ENCODE measurements around the gene TMEM164. TPM values are rescaled to one million over a fixed set of nuclear protein-coding genes. Genes with fewer than 3 reads are reported as not detected.

The TMEM164 gene
- total and polyA plus RNA-seq, 11 donors: 14.4 to 117 (median 50.3) TPM

GRCh38 chrX:110012818-110013485, 10.0 kb downstream of the TMEM164 start:
- WGBS, 4 donors: 52 to 74% (median 60%) methylated on average over 3 of the region's 3 CpGs
- peak overlapping the region in 1 of 12 donors; percentile 4 for H3K27ac ChIP-seq
- peaks cover 0 to 12% (median 0%) of the 10 kb centered on the region in 9 donors for H3K36me3 ChIP-seq
- no peak for DNase-seq
- no peaks in the 10 kb centered on the region for H3K9me3 ChIP-seq
- no peak for ATAC-seq
- H3K4me3 ChIP-seq: no peak overlapping the region
- intact Hi-C loops (cut with DNase I): loop anchor here in 1 of 10 donors (10.0 kb wide), 1 partner anchor 132 kb away; no protein-coding TSS in a partner anchor
- H3K4me1 ChIP-seq: peaks cover 0 to 23% (median 6%) of the 10 kb centered on the region in 12 donors
- H3K27me3 ChIP-seq: peaks cover 0 to 10% (median 0%) of the 10 kb centered on the region in 9 donors
- TF ChIP-seq POLR2A (IDR thresholded peaks at IDR 0.05) (no peak), CTCF (IDR thresholded peaks at IDR 0.05) (no peak)

- no peak for ATAC-seq
- Histone ChIP-seq H3K9me3 (no peaks in the 10 kb centered on the region), H3K4me3 (no peak overlapping the region), H3K36me3 (peaks cover 0 to 12% (median 0%) of the 10 kb centered on the region in 9 donors), H3K4me1 (peaks cover 0 to 23% (median 6%) of the 10 kb centered on the region in 12 donors), H3K27ac (peak overlapping the region in 2 of 12 donors; percentile 74 to 79), H3K27me3 (peaks cover 0 to 10% (median 0%) of the 10 kb centered on the region in 9 donors)
- intact Hi-C loops (cut with DNase I): loop anchor here in 1 of 10 donors (10.0 kb wide), 1 partner anchor 131 kb away; no protein-coding TSS in a partner anchor
- DNase-seq: no peak
- no peak for TF ChIP-seq POLR2A (IDR thresholded peaks at IDR 0.05)
- TF ChIP-seq CTCF (IDR thresholded peaks at IDR 0.05): no peak
- 79 to 93% (median 87%) methylated on average over 4 of the region's 4 CpGs for WGBS, 4 donors
Observed at GRCh38 chrX:110013968-110014367, 11.1 kb downstream of the TMEM164 start.

GRCh38 chrX:110015032-110015431, 12.1 kb downstream of the TMEM164 start:
- ATAC-seq (peak in 2 of 4 donors; percentile 10 to 28), DNase-seq (no peak)
- H3K36me3 ChIP-seq: peaks cover 0 to 12% (median 0%) of the 10 kb centered on the region in 9 donors
- no peak for TF ChIP-seq CTCF (IDR thresholded peaks at IDR 0.05)
- TF ChIP-seq POLR2A (IDR thresholded peaks at IDR 0.05): no peak
- 36 to 61% (median 53%) methylated on average over 2 of the region's 2 CpGs for WGBS, 4 donors
- H3K4me3 ChIP-seq: no peak overlapping the region
- H3K9me3 ChIP-seq: no peaks in the 10 kb centered on the region
- peak overlapping the region in 11 of 12 donors; percentile 32 to 86 (median 71) for H3K27ac ChIP-seq
- intact Hi-C loops (cut with DNase I): loop anchor here in 1 of 10 donors (10.0 kb wide), 1 partner anchor 130 kb away; no protein-coding TSS in a partner anchor
- peaks cover 0 to 15% (median 0%) of the 10 kb centered on the region in 9 donors for H3K27me3 ChIP-seq
- peaks cover 0 to 28% (median 6%) of the 10 kb centered on the region in 12 donors for H3K4me1 ChIP-seq

- 47 to 85% (median 56%) methylated on average over 5 of the region's 5 CpGs for WGBS, 4 donors
- intact Hi-C loops (cut with DNase I): loop anchor here in 1 of 10 donors (10.0 kb wide), 1 partner anchor 129 kb away; no protein-coding TSS in a partner anchor
- no peak overlapping the region for H3K4me3 ChIP-seq
- H3K9me3 ChIP-seq: no peaks in the 10 kb centered on the region
- peaks cover 0 to 9% (median 0%) of the 10 kb centered on the region in 9 donors for H3K36me3 ChIP-seq
- ATAC-seq (peak; percentile 27 to 70 (median 56)), DNase-seq (no peak)
- peak overlapping the region in 11 of 12 donors; percentile 36 to 86 (median 72) for H3K27ac ChIP-seq
- TF ChIP-seq POLR2A (IDR thresholded peaks at IDR 0.05) (no peak), CTCF (IDR thresholded peaks at IDR 0.05) (no peak)
- H3K4me1 ChIP-seq: peaks cover 0 to 34% (median 8%) of the 10 kb centered on the region in 12 donors
- peaks cover 0 to 14% (median 0%) of the 10 kb centered on the region in 9 donors for H3K27me3 ChIP-seq
Observed at GRCh38 chrX:110015915-110016314, 13.0 kb downstream of the TMEM164 start.

Data from heart left ventricle (tissue), 16 donors.